WERI-Rb-1 (cell line): ENCODE measurements around the gene PAK5.
A peak's percentile ranks its signal among the peaks of the same experiment; 100 is the strongest.

ENCODE experiments used
- DNase-seq: peaks from one replicate; pipeline ENCODE4 v3.0.0-alpha.2; 2020
- H3K27ac ChIP-seq: fragments of 250-450 bp; sonication (Bioruptor Pico); 2 replicates; pipeline ENCODE4 v1.5.1; 2020; ENCODE audit warnings: mild to moderate bottlenecking, moderate library complexity
- H3K27me3 ChIP-seq: fragments of 250-450 bp; sonication (Bioruptor Pico); 2 replicates; pipeline ENCODE4 v1.5.1; 2021; ENCODE audit warnings: mild to moderate bottlenecking, low read depth, moderate library complexity; ENCODE audit not compliant: insufficient read depth, severe bottlenecking
- H3K36me3 ChIP-seq: fragments of 250-450 bp; sonication (Bioruptor Pico); 2 replicates; pipeline ENCODE4 v1.5.1; 2020; ENCODE audit warnings: mild to moderate bottlenecking, moderate library complexity
- H3K4me3 ChIP-seq: 2 replicates; pipeline ENCODE4 v1.5.1; 2011; ENCODE audit warnings: low read depth, mild to moderate bottlenecking, control low read depth, low read length
- H3K9me3 ChIP-seq: fragments of 250-450 bp; sonication (Bioruptor Pico); 2 replicates; pipeline ENCODE4 v1.5.1; 2021; ENCODE audit warnings: mild to moderate bottlenecking, moderate library complexity; ENCODE audit not compliant: severe bottlenecking
- TF ChIP-seq, protein P1 (sequence below): IDR thresholded peaks from 2 replicates; pipeline ENCODE4 v1.5.1; 2011; ENCODE audit warnings: low read depth, mild to moderate bottlenecking, control low read depth, inconsistent platforms, low read length

PAK5 gene

GRCh38 chr20:9616833-9617461, 221.9 kb downstream of the PAK5 start:
- DNase-seq = peak; percentile 48
- H3K4me3 ChIP-seq = no peak overlapping the region
- H3K27ac ChIP-seq = no peak overlapping the region
- H3K36me3 ChIP-seq = no peaks in the 10 kb centered on the region
- H3K27me3 ChIP-seq = no peaks in the 10 kb centered on the region
- TF ChIP-seq, protein P1, sequence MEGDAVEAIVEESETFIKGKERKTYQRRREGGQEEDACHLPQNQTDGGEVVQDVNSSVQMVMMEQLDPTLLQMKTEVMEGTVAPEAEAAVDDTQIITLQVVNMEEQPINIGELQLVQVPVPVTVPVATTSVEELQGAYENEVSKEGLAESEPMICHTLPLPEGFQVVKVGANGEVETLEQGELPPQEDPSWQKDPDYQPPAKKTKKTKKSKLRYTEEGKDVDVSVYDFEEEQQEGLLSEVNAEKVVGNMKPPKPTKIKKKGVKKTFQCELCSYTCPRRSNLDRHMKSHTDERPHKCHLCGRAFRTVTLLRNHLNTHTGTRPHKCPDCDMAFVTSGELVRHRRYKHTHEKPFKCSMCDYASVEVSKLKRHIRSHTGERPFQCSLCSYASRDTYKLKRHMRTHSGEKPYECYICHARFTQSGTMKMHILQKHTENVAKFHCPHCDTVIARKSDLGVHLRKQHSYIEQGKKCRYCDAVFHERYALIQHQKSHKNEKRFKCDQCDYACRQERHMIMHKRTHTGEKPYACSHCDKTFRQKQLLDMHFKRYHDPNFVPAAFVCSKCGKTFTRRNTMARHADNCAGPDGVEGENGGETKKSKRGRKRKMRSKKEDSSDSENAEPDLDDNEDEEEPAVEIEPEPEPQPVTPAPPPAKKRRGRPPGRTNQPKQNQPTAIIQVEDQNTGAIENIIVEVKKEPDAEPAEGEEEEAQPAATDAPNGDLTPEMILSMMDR = peak; percentile 65
- peaks cover 2% of the 10 kb centered on the region for H3K9me3 ChIP-seq

GRCh38 chr20:9616455-9616805, 222.4 kb downstream of the PAK5 start:
- no peaks in the 10 kb centered on the region for H3K27me3 ChIP-seq
- no peak overlapping the region for H3K27ac ChIP-seq
- H3K9me3 ChIP-seq = peaks cover 2% of the 10 kb centered on the region
- no peaks in the 10 kb centered on the region for H3K36me3 ChIP-seq
- no peak overlapping the region for H3K4me3 ChIP-seq
- no peak for DNase-seq
- TF ChIP-seq, protein P1 = no peak

DNA sequence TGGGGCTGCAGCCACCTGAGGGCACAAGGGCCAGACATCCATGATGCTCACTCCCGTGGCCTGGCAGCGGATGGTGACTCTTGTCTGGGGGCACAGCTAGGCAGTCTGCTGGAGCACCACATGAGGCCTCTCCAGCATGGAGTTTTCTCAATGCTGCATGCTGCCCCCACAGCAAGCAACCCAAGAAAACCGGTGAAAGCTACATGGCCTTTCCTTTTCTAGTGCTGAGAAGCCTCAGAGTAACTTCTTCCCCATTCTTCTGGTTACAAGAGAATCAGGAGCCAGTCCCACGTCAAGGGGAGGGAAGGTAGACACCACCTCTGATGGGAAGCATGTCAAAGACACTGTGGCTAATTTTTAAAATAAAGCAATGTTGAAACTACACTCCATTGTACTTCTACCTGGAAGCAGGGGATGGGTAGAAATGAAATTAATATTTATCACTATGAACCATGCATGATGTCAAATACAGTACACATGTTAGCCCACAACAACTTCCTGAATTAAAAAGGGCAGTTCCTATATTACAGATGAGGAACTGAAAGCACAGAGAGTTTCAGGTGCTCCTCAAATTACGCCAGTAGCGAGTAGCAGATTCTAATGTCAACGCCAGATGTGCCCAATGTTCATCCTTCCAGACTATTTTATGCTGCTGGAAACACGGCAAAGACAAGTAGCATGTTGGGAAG, 223.0 kb downstream of the PAK5 start:
- Histone ChIP-seq H3K27ac (no peak overlapping the region), H3K4me3 (no peak overlapping the region), H3K27me3 (no peaks in the 10 kb centered on the region), H3K36me3 (no peaks in the 10 kb centered on the region), H3K9me3 (peaks cover 2% of the 10 kb centered on the region)
- no peak for DNase-seq
- TF ChIP-seq, protein P1 = no peak

DNA sequence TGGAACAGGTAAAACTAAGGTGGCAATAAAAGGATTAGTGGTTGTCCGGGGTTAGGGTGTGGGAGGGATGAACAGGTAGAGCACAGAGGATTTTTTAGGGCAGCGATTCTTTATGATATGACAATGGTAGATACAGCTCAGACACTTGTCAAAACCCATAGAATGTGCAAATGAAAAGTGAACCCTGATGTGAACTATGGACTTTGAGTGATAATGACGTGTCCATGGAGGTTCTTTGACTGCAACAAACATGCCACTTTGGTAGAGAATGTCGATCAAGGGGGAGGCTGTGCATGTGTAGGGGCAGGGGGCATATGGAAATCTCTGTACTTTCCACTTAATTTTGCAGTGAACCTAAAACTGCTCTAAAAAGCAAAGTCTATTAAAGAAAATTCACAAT, 223.8 kb downstream of the PAK5 start:
- Histone ChIP-seq H3K4me3 (no peak overlapping the region), H3K27me3 (no peaks in the 10 kb centered on the region), H3K9me3 (peaks cover 2% of the 10 kb centered on the region), H3K36me3 (no peaks in the 10 kb centered on the region), H3K27ac (no peak overlapping the region)
- DNase-seq = no peak
- TF ChIP-seq, protein P1 = no peak

- H3K27me3 ChIP-seq = no peaks in the 10 kb centered on the region
- H3K9me3 ChIP-seq = peaks cover 2% of the 10 kb centered on the region
- no peak overlapping the region for H3K27ac ChIP-seq
- TF ChIP-seq, protein P1 = no peak
- H3K4me3 ChIP-seq = no peak overlapping the region
- no peak for DNase-seq
- no peaks in the 10 kb centered on the region for H3K36me3 ChIP-seq
Observed at GRCh38 chr20:9613871-9614270, 225.0 kb downstream of the PAK5 start.

- TF ChIP-seq, protein P1 = no peak
- peaks cover 2% of the 10 kb centered on the region for H3K9me3 ChIP-seq
- H3K36me3 ChIP-seq = no peaks in the 10 kb centered on the region
- no peaks in the 10 kb centered on the region for H3K27me3 ChIP-seq
- H3K27ac ChIP-seq = no peak overlapping the region
- no peak for DNase-seq
- H3K4me3 ChIP-seq = no peak overlapping the region
Observed at GRCh38 chr20:9611921-9612320, 227.0 kb downstream of the PAK5 start.
